Epidermal melanocyte (primary cell): ENCODE data around the gene AKAP9.
"Not testable (repeated sequence)": the region's sequence is repeated elsewhere in the genome, so short reads cannot be mapped to it uniquely, and the experiment has no call there.

ENCODE experiments used
- DNase-seq: peaks from one replicate; pipeline ENCODE4 v3.0.0; 2011; ENCODE audit warnings: low spot score; ENCODE audit not compliant: insufficient read length

Gene AKAP9

DNA sequence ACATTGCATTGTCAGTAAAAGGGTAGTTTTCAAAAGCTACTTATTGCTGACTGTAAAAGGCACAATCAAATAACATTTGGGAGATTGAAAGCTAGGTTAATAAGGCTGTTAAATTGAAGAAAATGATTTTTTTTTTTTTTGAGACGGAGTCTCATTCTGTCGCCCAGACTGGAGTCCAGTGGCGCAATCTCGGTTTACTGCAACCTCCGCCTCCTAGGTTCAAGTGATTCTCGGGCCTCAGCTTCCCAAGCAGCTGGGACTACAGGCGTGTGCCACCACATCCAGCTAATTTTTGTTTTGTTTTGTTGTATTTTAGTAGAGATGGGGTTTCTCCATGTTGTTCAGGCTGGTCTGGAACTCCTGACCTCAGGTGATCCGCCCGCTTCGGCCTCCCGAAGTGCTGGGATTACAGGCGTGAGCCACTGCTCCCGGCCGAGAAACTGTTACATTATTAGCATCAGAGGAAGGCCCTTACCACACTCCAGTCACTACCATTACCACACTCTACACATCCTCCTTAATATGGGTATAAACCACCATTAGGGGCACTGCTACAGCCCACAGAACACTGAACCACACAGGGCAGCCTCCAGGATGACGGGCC is 192.6 kb downstream of the AKAP9 start:
- DNase-seq = no peak

- DNase-seq = no peak
Measured at GRCh38 chr7:92133737-92134270, 193.1 kb downstream of the AKAP9 start.

DNA sequence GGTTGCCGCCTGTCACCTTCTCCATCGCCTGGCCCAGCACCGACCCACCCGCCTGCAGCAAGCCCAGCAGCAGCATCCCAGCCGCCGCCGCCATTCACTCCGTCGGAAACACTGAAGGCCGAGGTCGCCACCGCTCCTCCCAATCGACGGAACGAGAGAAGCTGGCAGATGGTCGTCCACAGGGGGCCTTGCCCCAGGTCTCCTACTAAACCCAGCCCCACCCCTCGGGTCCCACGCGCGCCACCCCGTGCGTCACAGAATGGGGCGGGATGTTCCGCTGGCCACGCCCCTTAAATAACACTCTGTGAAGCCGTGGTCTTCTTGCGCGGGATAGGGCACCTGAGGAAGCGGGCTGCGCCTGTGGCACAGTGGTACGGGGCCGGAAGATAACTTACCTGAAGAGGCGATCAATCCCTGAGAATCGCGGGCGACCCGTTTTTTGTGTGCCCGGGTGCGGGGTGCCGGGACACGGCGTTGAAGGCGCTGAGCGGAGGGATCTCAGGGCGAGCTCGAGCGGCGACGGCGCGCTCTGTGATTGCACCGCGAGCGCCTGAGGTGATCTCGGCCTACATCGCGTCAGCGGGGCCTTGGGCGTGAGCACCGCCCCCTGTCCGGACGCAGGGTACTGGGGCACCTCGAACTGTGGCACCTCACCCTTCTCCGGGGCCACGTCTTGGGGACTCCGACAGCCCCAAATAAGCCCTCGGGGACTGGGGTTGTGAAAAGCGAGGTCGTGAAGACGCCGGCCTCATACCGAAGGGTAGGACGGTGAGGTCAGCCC is 193.8 kb downstream of the AKAP9 start, which contains the start of gene CYP51A1:
TSS of gene CYP51A1 (minus strand) at position 207 of the 781 bp plus-strand sequence. CDS start at position 94, 113 bp downstream.
- DNase-seq = peak; percentile 85

GRCh38 chr7:92135052-92135889 is 194.6 kb downstream of the AKAP9 start:
- no peak for DNase-seq

DNA sequence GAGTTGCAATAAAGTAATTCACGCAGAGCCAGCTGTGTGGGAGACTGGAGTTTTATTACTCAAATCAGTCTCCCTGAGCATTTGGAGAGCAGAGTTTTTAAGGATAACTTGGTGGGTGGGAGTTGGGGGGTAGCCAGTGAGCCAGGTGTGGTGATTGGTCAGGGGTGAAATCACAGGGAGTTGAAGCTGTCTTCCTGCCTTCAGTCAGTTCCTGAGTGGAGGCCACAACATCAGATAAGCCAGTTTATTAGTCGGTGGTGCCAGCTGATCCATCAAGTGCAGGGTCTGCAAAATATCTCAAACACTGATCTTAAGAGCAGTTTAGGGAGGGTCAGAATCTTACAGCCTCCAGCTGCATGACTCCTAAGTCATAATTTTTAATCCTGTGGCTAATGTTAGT is 196.9 kb downstream of the AKAP9 start:
- DNase-seq = no peak

DNA sequence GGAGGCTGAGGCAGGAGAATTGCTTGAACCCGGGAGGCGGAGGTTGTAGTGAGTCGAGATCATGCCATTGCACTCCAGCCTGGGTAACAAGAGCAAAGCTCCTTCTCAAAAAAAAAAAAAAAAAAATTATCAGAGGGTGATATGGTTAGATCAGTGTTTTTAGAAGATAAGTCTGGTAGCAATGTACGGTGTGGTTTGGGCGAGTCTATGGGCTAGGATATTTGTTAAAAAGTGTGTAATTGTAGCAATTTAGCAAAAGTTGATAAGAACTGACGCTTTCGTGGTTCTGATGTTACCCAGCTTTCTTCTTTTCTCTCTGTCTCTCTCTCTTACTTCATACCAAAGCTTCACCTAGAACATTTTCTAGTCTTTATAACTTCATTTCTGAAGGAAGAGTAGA is 200.5 kb downstream of the AKAP9 start:
- DNase-seq = no peak

DNA sequence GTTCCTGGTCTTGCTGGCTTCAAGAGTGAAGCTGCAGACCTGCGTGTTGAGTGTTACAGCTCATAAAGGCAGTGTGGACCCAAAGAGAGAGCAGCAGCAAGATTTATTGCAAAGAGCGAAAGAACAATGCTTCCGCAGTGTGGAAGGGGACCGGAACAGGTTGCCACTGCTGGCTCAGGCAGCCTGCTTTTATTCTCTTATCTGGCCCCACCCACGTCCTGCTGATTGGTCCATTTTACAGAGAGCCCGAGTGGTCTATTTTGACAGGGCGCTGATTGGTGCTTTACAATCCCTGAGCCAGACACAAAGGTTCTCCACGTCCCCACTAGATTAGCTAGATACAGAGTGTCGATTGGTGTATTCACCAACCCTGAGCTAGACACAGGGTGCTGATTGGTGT is 202.1 kb downstream of the AKAP9 start:
- not testable (repeated sequence) for DNase-seq

GRCh38 chr7:92143192-92143880 is 202.7 kb downstream of the AKAP9 start:
- DNase-seq = not testable (repeated sequence)

DNA sequence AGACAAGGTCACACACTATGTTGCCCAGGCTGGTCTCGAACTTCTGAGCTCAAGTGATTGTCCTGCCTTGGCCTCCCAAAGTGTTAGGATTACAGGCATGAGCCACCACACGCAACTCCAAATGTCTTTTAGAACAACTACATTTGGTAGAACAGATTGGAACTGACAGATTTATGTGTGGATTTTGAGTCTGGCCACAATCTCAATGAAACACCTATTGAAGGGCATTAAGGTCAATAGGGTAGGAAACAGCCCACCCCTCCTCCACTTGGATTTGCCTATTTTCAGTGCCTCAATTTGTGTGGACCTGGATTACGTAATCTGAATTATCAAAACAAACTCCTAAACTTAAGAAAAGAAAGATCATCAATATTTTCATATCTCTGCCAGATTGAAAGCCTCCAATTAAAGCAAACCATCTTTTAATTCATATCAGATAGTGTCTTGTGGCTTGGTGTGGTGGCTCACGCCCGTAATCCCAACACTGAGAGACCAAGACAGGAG is 209.1 kb downstream of the AKAP9 start:
- DNase-seq = no peak

DNA sequence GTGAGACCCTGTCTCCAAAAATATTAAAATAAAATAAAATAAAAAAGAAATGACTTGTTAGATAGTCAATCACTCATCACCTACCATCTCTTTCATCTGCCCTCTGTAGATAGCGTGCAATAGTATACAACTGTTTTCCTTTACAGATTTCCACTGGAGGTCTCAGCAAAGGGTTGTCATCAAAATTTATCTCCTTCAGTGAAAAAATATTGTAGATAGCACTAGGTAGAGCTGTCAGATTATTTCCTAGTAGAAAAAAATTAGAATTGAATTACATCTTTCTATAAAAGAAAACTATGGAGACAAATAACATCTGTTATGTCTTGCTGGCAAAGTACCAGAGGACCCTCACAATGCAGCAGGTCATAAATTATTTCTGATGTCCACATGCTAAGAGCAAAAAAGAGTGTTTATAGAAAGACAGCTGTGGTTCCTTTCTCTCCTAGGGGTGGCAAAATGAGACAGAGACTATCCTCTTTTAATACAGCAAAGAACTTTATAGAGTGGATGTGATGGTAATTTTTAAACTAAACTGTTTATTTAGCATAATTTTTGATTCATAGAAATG is 209.9 kb downstream of the AKAP9 start:
- DNase-seq = no peak

GRCh38 chr7:92155108-92155739 is 214.6 kb downstream of the AKAP9 start:
- DNase-seq = no peak

DNA sequence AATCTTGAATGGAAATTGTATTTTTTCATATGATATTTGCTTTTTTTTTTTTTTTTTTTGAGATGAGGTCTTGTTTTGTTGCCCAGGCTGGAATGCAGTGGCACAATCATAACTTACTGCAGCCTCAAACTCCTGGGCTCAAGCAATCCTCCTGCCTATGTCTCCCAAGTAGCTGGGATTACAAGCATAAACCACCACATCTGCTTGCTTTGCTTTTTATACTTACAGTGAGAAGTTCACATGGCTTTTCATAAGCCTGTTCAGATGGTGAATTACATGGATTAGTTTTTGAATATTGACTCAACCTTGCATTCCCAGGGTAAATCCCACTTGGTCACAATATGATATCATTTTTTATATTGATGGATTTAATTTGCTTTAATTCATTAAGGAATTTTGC is 216.3 kb downstream of the AKAP9 start:
- no peak for DNase-seq

GRCh38 chr7:92158660-92159575 is 218.3 kb downstream of the AKAP9 start:
- DNase-seq = no peak
